ENCODE results near the gene DUOXA2. TPM values are rescaled to one million over a fixed set of nuclear protein-coding genes. Genes with fewer than 3 reads are reported as not detected.
"Not testable (repeated sequence)": the region's sequence is repeated elsewhere in the genome, so short reads cannot be mapped to it uniquely, and the experiment has no call there.

DUOXA2 gene
- polyA plus RNA-seq, 3 donors: not detected

- no peak for DNase-seq (ENCODE audit: low read depth in 3 of 3, low spot score in 2 of 3)
Observed at GRCh38 chr15:45134682-45135604, 20.8 kb downstream of the DUOXA2 start.

DNA sequence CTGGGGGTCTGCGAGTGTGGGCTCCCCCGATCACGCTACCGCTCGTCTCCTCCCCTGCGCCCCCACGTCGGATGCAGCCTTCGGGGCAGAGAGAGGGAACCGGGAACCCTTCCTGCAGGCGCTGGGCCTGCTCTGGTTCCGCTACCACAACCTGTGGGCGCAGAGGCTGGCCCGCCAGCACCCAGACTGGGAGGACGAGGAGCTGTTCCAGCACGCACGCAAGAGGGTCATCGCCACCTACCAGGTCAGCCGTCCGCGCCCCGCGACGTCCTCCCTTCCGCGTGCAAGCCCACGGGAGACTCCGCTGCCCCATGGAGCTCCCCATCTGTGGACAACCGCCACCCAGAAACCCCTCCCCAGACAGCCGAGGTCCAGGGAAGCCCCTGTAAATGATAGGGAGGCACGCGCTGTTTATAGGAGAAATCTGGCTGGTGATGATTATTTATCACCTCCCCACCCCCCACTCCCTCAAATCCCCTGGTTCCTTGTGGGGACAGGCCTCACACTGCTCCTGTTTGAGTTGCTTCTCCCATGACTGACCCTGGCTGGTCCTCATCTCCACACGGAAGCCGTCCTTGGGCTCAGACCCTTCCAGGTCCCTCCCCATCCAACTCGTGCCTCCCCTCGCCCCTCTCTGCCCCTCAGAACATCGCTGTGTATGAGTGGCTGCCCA, 21.7 kb downstream of the DUOXA2 start:
- DNase-seq (ENCODE audit: low read depth in 3 of 3, low spot score in 2 of 3): not testable (repeated sequence)

DNA sequence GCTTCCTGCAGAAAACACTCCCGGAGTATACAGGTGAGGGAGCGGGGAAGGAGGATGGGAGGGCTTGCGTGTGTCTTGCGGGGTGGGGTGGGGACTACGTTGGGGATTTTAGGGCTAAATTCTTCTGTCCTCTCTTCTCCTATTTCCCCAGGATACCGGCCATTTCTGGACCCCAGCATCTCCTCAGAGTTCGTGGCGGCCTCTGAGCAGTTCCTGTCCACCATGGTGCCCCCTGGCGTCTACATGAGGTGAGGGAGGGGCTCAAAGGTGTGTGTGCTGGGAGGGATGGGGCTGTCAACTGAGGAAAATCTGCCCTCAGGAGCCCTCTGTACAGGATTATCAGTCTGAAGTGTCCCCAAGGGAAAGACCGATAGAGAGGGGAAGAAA, 22.2 kb downstream of the DUOXA2 start:
- DNase-seq (ENCODE audit: low read depth in 3 of 3, low spot score in 2 of 3): no peak

GRCh38 chr15:45137703-45138102, 23.6 kb downstream of the DUOXA2 start:
- no peak for DNase-seq (ENCODE audit: low read depth in 3 of 3, low spot score in 2 of 3)

DNA sequence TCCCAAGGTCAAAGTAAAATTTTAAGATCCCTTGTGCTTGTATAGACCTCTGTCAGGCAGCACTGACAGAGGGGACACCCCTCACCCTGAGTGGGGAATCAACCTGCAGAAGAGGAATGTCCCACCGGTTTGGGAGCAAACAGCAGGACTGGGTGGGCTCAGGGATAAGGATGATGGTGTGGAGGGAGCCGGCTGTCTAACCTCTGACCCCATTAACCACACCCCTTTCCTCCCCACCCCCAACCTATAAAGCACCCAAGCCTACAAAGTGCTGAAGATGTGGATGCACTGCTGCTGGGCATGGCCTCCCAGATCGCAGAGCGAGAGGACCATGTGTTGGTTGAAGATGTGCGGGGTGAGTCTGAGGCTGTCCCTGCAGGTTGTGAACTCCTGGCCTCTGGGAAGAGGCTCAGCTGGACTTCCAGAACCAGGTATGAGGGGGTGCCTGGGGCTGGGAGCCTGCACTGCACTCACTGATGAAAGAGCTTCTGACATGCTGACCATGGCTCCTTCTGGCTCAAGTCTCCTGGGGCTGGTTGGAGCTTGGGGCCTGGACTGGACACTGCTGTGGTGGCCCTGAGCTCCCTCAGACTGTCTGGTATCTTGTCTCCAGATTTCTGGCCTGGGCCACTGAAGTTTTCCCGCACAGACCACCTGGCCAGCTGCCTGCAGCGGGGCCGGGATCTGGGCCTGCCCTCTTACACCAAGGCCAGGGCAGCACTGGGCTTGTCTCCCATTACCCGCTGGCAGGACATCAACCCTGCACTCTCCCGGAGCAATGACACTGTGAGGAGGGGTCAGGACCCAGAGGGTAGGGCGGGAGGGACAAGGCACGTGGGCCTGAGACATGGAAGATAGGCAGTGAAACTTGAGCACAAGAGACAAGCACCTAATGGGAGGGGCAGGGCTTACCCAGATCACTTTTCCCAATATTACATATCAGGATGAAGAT, 25.0 kb downstream of the DUOXA2 start:
- DNase-seq (ENCODE audit: low read depth in 3 of 3, low spot score in 2 of 3): no peak

DNA sequence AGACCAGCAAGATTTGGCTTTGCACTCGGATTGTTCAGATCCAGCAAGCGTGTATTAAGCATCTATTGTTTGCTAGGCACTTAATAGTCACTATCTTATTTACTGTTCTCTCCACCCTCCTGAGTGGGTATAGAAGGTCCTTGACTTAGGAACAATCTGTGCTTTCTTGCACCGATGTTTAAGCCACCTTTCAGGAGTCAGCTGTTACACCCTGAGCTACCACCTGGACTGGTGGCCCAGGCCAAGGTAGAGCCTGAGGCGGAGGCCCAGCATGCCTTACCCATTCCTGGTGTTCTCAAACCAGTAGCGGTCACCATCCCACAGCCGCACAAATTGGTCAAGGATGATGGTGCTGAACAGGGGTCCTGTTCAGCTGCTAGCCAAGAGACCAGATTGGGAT, 25.6 kb downstream of the DUOXA2 start:
- no peak for DNase-seq (ENCODE audit: low read depth in 3 of 3, low spot score in 2 of 3)

GRCh38 chr15:45140557-45141250, 26.6 kb downstream of the DUOXA2 start:
- no peak for DNase-seq (ENCODE audit: low read depth in 3 of 3, low spot score in 2 of 3)

- no peak for DNase-seq (ENCODE audit: low read depth in 3 of 3, low spot score in 2 of 3)
Observed at GRCh38 chr15:45141386-45141785, 27.3 kb downstream of the DUOXA2 start.

DNA sequence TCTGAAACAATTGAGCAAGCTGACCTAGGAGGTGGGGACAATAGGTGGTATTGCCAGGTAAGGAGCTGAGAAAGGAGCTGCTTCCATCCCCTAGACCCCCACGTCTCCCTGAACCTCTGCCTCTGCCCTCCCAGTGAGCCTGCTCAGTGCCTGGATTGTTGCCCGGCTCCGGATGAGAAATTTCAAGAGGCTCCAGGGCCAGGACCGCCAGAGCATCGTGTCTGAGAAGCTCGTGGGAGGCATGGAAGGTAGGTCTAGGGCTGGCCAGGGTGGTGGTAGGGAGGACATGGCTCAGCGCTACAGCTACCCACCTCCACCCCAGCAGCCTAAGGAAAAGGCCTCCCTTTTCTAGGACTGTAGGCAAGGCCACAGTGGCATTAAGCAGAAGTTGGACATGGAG, 28.9 kb downstream of the DUOXA2 start:
- no peak for DNase-seq (ENCODE audit: low read depth in 3 of 3, low spot score in 2 of 3)

- DNase-seq (ENCODE audit: low read depth in 3 of 3, low spot score in 2 of 3): no peak
Observed at GRCh38 chr15:45143946-45144345, 29.8 kb downstream of the DUOXA2 start.

- no peak for DNase-seq (ENCODE audit: low read depth in 3 of 3, low spot score in 2 of 3)
Observed at GRCh38 chr15:45144775-45145174, 30.6 kb downstream of the DUOXA2 start.

- DNase-seq (ENCODE audit: low read depth in 3 of 3, low spot score in 2 of 3): no peak
Observed at GRCh38 chr15:45146405-45146804, 32.3 kb downstream of the DUOXA2 start.

DNA sequence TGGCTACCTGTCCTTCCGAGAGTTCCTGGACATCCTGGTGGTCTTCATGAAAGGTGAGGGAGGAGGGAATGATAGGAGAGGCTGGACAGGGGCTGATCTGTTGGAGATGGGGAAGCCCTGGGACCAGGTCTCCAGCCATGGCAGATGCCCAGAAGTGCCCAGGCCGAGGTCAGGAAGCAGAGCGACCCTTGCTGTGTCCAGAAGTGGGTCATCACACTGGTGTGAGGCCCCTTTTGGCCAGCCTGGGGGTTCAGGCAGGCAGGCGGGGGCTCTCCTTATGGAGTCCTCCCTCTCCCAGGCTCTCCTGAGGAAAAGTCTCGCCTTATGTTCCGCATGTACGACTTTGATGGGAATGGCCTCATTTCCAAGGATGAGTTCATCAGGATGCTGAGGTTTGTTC, 33.5 kb downstream of the DUOXA2 start:
- no peak for DNase-seq (ENCODE audit: low read depth in 3 of 3, low spot score in 2 of 3)

DNA sequence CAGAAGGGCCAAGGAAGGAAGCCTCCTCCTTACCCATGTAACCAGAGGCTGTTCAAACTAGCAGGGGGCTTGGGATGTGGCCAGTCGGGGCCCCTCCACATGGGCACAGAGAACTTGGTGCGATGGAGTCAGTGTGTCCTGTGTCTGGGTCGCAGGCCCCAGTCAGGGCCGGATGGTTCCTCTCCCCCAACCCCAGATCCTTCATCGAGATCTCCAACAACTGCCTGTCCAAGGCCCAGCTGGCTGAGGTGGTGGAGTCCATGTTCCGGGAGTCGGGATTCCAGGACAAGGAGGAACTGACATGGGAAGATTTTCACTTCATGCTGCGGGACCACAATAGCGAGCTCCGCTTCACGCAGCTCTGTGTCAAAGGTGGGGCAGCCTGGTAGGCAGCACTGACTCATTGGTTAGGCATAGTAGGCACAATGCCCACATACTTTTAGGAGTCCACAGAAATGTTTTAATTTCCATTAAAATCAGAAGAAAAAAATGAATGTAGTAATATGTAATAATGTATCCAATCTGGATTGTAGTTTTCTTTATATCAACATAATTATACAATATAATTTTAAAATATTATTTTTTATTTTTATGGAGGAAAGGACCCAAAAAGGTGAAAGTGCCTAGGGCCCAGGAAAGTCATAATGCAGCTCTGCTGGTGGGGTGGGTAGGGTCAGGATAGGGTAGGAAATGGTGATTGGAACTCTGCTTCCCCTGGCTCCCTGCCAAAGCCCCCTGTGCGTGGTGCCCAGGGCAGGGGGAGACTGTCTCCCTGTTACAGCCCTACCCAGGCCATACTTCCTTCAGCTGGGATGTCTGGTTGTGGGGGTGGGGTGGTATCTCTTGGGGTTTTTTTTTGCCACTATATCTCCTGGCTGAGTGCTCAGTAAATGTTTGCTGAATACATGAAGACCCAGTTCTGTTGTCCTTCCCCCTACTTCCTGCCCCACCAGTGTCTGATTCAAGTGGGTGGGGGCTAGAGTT, 34.2 kb downstream of the DUOXA2 start:
- no peak for DNase-seq (ENCODE audit: low read depth in 3 of 3, low spot score in 2 of 3)

DNA sequence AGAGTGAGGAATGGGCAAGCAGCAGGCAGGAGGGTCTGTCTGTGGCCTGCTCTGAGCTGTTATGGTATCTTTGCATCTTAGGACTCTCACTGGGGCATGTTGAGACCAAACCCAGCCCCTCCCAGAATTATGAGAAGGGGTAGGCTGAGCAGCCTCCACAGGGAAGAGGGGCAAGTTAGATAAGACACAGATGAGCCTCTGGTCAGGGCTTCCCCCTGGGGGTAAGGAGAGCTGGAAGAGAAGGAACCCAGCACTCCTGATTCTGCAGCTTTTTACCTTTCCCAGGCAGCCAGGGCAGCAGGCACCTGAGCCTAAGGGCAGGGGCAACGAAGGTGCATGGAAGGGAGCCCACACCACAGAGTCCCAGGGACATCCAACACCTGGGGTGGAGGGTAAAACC, 34.9 kb downstream of the DUOXA2 start:
- no peak for DNase-seq (ENCODE audit: low read depth in 3 of 3, low spot score in 2 of 3)

DNA sequence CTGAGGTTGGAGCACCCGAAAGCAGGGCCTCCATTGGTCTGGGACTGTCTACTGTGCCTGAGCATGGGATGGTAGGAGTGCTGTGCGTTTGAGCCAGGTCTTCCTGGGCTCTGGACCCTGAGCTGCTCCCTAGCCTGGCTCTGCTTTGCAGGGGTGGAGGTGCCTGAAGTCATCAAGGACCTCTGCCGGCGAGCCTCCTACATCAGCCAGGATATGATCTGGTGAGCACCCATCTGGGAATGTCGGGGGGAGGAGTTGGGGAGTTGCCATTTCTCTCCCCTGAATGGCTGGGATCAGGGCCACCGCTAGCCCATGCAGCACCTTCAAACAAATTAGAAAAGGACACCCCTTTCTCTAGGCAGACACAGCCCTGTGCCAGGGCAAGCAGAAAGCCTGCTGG, 36.4 kb downstream of the DUOXA2 start:
- DNase-seq (ENCODE audit: low read depth in 3 of 3, low spot score in 2 of 3): no peak

DNA sequence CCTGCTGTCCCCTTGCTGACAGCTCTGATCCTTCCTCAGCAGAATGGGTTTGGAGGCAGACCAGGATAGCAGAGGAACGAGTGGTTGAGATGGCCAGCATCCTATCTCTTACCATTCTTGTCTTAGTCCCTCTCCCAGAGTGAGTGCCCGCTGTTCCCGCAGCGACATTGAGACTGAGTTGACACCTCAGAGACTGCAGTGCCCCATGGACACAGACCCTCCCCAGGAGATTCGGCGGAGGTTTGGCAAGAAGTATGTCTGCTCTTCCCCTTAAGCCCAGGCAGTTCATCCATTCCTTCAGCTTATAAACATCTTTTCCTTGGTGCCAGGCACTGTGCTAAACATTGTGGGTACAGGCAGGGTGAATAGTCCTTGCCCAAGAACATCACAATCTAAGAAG, 36.9 kb downstream of the DUOXA2 start:
- DNase-seq (ENCODE audit: low read depth in 3 of 3, low spot score in 2 of 3): no peak

DNA sequence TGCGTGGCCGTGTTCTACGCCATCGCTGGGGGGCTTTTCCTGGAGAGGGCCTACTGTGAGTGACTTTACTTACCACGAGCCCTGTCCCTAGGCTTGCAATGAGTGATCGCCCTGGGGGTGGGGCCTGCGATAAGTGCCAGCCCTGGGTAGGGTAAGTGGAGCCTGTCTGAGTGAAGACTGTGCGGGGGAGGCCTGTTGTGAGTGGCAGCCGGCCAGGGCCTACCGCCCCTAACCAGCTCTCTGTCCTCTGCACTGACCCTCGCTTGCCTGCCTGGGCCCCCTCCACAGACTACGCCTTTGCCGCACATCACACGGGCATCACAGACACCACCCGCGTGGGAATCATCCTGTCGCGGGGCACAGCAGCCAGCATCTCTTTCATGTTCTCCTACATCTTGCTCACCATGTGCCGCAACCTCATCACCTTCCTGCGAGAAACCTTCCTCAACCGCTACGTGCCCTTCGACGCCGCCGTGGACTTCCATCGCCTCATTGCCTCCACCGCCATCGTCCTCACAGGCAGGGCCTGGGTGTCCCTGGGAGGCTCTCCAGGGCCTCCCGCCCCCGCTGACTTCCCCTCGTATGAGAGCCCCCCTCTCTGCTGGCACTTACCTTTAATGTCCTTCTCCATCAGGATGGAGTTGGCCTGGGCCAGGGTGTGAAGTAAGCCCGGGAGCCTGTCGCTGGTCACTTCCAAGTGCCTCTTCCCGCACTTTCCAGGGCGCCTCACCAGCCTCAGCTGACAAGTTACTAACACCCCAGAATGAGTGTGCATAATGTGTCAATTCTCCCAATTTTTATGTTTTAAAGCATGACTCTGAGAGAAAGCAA, 38.1 kb downstream of the DUOXA2 start:
- DNase-seq (ENCODE audit: low read depth in 3 of 3, low spot score in 2 of 3): no peak
